ENCODE data around the gene MAML2.

The MAML2 gene

GRCh38 chr11:96315476-96315875 is 27.5 kb downstream of the MAML2 start:
- no peak for TF ChIP-seq CTCF (IDR thresholded peaks at IDR 0.05; ENCODE audit: extremely low read depth, insufficient read depth, missing control alignments)
- no peak for DNase-seq (ENCODE audit: low spot score)
- in situ Hi-C loops (cut with MboI; ENCODE audit: low pct_unique_long_range_greater_than_20kb, low sequenced_read_pairs, unreplicated experiment) = no loop called here

- TF ChIP-seq CTCF (IDR thresholded peaks at IDR 0.05; ENCODE audit: extremely low read depth, insufficient read depth, missing control alignments) = no peak
- DNase-seq (ENCODE audit: low spot score) = no peak
- in situ Hi-C loops (cut with MboI; ENCODE audit: low pct_unique_long_range_greater_than_20kb, low sequenced_read_pairs, unreplicated experiment) = no loop called here
These were observed 28.5 kb downstream of the MAML2 start for GRCh38 chr11:96314326-96315020.

- TF ChIP-seq CTCF (IDR thresholded peaks at IDR 0.05; ENCODE audit: extremely low read depth, insufficient read depth, missing control alignments) = no peak
- in situ Hi-C loops (cut with MboI; ENCODE audit: low pct_unique_long_range_greater_than_20kb, low sequenced_read_pairs, unreplicated experiment) = no loop called here
- no peak for DNase-seq (ENCODE audit: low spot score)
These were observed 29.8 kb downstream of the MAML2 start for GRCh38 chr11:96313163-96313562.

- in situ Hi-C loops (cut with MboI; ENCODE audit: low pct_unique_long_range_greater_than_20kb, low sequenced_read_pairs, unreplicated experiment) = no loop called here
- no peak for TF ChIP-seq CTCF (IDR thresholded peaks at IDR 0.05; ENCODE audit: extremely low read depth, insufficient read depth, missing control alignments)
- DNase-seq (ENCODE audit: low spot score) = no peak
These were observed 31.9 kb downstream of the MAML2 start for GRCh38 chr11:96311120-96311568.

GRCh38 chr11:96310236-96310635 is 32.8 kb downstream of the MAML2 start:
- no peak for DNase-seq (ENCODE audit: low spot score)
- in situ Hi-C loops (cut with MboI; ENCODE audit: low pct_unique_long_range_greater_than_20kb, low sequenced_read_pairs, unreplicated experiment) = no loop called here
- TF ChIP-seq CTCF (IDR thresholded peaks at IDR 0.05; ENCODE audit: extremely low read depth, insufficient read depth, missing control alignments) = no peak

- in situ Hi-C loops (cut with MboI; ENCODE audit: low pct_unique_long_range_greater_than_20kb, low sequenced_read_pairs, unreplicated experiment) = no loop called here
- TF ChIP-seq CTCF (IDR thresholded peaks at IDR 0.05; ENCODE audit: extremely low read depth, insufficient read depth, missing control alignments) = no peak
These were observed 33.4 kb downstream of the MAML2 start for GRCh38 chr11:96309643-96310017.

More at GRCh38 chr11:96309643-96310017, 33.4 kb downstream of the MAML2 start:
- DNase-seq (ENCODE audit: low spot score) = no peak

Measured in GM13977 (cell line).